GM12892 (cell line): ENCODE results near the gene SLC29A3.

Source experiments
- POLR2A ChIP-seq: IDR thresholded peaks from 2 replicates; pipeline ENCODE4 v1.6.1; 2011; ENCODE audit warnings: low read depth, low read length, control low read depth
- POLR2AphosphoS5 ChIP-seq: IDR thresholded peaks from 2 replicates; pipeline ENCODE4 v1.6.1; 2011; ENCODE audit warnings: low read depth, low read length, control low read depth

DNA sequence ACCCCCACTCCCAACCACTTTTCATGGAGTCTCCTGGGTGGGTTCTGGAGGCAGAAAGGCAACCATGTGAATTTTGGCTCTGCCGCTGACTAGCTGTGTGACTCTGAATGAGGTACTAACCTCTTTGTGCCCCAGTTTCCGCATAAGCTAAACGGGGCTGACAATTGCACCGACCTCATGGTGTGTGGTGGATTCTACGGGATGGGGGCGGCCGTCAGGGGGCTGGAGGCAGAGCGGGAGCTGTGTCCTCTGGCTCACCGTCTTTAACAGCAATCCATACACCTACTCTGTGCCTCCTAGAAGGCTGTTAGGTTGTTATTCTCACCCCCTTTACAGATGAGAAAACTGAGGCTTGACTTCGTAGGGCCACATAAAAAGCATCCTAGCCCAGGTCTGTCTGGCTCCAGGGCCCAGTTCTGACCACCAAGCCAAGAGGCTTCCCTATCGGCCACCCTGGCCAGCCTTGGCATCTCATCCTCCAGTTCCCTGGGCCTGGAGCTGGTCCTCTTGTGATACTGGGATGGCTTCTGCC, 4.3 kb upstream of the SLC29A3 start:
- TF ChIP-seq POLR2A (no peak), POLR2AphosphoS5 (no peak)
